CD4-positive, alpha-beta T cell treated with Interleukin-4 for 1 hour (primary cell): ENCODE measurements around the gene NUTM2F.
"Not testable (repeated sequence)": the region's sequence is repeated elsewhere in the genome, so short reads cannot be mapped to it uniquely, and the experiment has no call there.

Source experiments
- DNase-seq, 2 donors: peaks; one replicate each; pipeline ENCODE4 v3.0.0-alpha.2; 2020 to 2022

NUTM2F gene

DNA sequence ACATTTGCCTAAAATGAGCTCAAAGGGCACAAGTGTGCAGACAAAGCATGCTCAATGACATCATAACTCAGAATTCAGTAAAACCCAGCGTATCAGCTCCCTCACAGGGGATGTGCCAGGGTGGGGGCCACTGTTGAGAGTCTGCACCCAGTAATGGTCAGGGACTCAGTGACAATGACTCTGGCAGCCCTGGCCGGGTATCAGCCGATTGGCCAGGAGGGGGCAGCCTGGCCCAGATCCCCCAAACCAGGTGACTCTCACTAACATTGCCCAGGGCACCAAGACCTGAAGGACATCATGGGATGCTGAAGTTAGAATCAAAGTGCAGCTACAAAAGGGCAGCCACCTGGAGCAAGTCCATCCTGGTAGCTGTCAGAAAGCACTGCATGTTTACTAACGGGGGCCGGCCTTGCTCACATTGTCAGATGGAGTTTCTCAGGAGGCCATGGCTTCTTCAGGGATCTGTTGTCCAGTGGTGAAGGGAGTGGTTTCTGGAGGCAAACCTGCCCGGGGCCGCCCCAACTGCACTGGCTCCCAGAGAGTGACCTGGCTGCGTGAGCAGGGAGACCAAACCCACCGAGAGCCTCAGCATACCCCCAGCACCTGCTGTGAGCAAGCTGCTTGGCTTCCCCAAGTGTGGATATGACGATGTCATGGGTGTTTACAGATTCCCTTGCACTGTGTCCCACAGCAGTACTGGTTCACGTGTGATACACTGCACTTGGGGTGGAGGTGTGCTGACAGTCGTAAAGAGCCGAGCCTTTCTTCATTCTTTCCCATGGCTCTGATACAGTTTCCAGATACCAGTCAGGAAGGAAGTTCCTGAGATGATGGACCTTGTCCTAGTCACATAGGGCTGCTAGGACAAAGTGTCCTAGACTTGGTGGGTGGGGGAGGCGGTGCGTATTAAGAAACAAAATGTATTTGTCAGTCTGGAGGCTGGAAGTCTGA, 13.1 kb downstream of the NUTM2F start:
- DNase-seq = not testable (repeated sequence)

DNA sequence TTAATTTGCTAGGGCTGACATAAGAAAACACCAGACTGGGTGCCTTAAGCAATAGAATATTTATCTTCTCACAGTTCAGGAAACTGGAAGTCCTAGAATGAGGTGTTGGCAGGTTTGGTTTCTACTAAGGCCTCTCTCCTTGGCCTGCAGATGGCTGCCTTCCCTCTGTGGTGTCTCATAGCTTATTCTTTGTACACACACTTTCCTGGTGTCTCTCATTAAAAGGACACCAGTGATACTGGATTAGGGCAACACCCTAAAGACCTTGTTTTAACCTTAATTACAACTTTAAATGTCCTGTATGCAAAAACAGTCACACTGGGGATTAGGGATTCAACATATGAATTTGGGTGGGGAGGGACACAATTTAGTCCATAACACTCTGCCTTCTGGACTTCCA, 25.1 kb downstream of the NUTM2F start:
- no peak for DNase-seq

DNA sequence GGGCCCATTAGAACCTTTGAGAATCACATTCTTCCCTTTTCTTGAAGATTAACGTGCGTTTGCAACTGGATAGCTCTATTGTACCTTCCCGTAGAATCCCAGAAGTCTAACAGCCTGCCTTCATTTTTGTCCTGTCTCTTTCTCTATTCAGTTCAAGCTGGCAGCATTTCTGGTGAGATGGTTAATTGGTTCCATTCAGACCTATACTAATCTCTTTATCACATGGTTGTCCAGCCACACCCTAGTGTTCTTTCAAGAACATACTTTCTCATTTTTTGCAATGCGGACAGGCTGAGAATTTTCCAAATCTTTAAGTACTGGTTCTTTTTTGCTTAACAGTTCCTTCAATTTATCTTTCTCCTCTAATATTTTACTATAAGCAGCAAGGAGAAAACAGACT, 26.0 kb downstream of the NUTM2F start:
- no peak for DNase-seq

DNA sequence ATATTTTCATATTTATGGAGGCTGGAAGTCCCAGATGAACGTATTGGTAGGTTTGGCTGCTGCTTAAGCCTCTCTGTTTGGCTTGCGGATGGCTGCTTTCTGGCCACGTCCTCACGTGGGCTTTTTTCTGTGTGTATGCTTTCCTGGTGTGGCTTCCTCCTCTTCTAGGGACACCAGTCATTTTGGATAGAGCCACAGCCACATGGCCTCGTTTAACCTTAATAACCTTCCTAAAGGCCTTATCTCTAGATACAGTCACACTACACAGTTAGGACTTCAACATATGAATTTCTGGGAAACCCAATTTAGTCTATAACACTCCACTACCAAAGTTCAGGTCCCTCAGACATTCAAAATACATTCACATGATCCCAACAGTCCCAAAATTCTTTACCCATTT, 26.9 kb downstream of the NUTM2F start:
- DNase-seq = no peak

DNA sequence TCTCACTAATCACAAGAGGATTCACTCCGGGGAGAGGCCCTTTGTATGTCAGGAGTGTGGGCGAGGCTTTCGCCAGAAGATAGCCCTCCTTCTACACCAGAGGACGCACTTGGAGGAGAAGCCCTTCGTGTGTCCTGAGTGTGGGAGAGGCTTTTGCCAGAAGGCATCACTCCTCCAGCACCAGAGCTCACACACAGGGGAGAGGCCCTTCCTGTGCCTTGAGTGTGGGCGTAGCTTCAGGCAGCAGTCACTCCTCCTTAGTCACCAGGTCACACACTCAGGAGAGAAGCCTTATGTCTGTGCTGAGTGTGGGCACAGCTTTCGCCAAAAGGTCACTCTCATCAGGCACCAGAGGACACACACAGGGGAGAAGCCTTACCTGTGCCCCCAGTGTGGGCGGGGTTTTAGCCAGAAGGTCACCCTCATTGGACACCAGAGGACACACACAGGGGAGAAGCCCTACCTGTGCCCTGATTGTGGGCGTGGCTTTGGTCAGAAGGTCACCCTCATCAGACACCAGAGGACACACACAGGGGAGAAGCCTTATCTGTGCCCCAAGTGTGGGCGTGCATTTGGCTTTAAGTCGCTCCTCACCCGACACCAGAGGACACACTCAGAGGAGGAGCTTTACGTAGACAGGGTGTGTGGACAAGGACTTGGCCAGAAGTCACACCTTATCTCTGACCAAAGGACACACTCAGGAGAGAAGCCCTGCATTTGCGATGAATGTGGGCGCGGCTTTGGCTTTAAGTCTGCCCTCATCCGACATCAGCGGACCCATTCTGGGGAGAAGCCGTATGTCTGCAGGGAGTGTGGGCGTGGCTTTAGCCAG, 27.8 kb downstream of the NUTM2F start:
- DNase-seq = no peak

DNA sequence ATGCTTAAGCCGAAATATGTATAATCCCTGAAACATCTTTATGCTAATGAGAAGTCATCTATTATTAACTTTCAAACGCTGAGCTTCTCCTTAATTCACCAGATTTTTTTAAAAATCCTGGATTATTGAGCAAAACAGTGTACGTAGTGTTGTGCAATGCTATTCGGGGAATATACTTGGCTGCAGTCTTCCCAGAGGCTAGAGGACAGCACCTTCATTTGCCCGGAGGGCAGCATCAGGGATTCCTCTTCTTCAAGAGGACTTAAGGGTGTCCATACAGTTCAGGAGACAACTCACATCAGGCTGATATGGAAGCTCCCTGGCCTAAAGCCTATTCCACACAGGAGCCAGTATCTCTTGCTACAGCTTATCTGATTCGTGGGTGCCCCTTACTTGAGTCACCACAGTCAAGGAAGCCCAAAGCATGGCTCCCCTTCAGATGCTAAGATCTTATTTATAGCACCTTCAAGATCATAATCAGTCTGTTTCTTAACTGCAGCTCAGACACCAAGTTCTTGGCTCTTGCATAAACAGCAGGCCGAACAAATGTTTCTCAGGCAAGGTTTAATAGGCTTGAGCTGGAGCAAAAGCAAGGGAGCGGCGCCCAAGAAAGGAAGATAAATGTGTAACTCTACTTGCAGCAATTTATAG, 29.4 kb downstream of the NUTM2F start:
- DNase-seq = no peak

DNA sequence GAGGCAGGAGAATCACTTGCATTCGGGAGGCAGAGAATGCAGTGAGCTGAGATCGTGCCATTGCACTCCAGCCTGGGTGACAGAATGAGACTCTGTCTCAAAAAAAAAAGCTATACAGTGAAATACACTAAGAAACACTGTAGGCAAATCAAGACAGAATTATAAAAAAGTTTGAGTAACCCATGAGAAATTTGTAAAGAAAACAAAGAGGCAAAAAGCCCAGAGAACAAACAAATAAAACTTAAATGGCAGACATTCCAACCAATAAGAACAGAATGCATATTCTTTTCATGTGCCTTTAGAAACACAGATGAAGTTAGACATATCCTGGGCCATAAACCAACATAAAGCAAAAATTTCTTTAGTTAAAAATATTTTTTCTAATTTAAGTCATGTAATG, 38.8 kb downstream of the NUTM2F start:
- DNase-seq = no peak

DNA sequence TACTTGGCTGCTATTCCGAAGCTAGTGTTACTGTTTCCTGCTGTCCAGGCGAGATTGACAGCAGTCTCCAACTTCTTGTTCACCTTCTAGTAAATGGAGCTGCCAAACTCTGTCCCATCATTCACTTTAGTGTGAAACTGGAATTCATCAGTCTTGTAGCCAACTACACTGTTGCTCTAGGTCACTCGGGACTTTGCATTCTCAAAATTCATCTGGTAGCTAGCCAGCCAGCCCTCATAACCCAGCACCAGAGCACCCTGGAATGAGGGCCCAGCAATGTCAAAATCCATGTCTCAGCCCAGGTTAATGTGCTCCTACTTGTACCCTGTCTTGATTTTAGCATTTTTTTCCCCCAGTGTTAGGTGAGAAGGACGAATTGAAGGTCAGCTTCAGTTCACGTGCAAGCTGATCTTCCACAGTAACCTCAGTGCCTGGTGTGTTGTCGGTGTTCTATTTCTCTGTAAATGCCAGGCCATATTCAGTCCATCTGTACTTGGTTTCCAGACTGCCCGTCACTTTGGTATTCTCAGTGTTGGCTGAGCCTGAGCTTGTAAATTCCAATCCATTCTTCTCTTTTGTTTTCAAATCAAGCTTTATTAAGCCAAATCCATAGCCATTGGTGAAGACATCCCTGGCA, 40.4 kb downstream of the NUTM2F start:
- DNase-seq = no peak

DNA sequence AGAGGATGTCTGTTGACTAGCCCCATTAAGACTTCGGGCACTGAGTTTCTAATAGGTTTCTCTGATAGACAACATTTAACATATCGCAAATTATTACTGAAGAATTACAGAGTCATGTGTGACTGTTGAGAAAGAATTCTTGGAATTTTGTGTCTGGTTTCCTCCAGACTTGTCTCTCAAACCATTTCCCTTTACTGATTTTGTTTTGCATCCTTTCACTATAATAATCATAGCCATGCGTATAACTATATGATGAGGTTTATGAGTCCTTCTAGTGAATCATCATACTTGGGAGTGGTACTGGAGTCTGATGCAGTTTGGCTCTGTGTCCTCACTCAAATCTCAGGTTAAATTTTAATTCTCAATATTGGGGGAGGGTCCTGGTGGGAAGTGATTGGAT, 42.3 kb downstream of the NUTM2F start:
- no peak for DNase-seq

DNA sequence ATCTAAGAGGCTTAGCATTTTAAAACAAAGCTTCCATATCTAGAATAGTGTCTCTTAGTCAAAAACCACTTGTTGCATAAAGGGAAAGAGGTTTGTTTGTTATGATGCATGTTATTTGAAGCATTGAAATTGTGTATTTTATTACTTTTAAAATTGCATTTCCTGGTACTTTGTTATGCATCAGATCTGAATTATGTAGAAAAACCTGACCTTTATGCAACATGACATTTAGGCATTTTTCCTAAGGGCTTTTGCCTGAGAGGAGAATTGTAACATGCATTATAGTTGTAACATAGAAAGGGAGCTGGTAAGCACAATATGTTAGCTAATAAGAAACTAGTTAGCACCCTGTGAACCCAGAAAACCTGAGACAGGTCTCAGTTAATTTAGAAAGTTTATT, 47.3 kb downstream of the NUTM2F start:
- DNase-seq = no peak

DNA sequence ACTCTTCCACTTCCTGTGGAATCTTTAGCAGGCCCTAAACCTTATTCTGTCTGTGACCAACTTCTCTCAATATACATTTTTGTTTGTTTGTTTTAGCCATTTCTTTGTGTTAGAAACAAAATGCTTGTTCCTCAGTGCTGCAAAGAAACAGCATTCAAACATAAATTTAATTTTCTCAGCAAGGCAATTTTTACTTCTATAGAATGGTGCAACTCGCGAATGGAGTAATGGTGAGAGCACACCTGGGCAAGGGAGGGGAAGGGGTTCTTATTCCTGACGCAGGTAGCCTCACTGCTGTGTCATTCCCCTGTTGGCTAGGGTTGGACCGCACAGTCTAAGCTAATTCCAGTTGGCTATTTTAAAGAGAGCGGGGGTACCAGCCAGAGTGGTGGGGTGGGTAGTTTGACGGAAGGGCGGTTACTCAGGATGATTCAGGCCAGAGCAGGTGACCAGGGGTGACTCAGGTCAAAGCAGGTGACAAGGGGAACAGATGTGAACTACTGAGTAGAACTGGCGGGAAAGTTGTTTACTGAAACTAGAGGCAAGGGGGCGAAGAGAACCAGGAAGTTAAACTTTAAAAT, 47.9 kb downstream of the NUTM2F start:
- no peak for DNase-seq

DNA sequence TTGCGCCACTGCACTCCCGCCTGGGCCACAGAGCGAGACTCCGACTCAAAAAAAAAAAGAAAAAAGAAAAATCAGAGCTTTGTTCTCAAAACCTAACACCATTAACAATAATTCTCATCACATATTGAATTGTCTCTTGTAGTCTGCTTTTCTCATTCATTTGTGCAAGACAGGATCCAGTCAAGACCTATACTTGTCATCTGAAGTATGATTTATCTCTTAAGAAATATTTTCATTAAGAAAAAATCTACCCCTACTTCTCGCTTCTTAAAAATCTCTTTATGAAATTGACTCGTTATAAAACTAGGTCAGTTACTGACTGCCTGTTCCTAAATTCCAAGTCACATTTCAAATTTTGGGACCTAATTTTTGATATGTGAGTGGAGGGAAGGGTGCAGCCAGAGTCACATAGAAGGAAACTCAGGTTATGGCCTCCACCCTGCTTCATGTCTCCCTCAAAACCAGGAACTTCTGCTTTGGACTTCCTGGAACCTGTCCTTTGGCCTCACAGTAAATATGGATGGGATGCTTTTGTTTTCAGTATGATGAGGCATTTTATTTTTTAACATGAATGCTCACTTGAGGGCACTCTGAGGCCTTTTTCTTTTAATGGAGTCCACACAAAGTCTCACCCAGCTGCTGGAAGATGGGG, 50.4 kb downstream of the NUTM2F start:
- DNase-seq = no peak

DNA sequence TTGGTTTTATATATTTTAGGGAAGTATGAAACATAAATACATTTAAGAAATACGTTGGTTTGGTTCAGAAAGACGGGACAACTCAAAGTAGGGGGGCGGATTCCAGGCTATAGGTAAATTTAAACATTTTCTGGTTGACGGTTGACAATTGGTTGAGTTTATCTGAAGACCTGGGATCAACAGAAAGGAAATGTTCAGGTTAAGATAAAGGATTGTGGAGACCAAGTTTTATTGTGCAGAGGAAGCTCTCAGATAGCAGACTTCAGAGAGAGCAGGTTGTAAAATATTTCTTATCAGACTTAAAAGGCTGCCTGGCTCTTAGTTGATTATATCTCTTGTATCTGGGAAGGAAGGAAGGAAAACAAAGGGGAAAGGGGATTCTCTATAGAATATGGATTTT, 51.4 kb downstream of the NUTM2F start:
- DNase-seq = not testable (repeated sequence)

DNA sequence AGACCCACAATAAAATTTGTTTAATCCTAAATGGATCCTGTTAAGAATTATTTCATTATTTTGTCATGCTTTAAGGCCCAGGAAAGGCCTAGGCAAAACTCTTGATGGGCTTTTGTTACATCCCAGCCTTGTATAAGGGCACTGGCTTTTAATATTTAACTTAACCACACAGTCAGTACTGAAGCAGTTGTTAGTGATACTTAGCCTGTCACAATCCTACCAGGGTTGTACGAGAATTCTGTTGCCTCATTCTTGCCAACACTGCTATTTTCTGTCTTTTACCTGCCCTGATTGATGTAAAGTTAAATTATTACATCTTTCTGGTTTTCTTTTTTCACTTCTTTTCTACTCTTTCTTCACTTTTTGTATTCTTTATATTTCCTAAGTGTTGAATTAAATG, 58.4 kb downstream of the NUTM2F start:
- DNase-seq = no peak

DNA sequence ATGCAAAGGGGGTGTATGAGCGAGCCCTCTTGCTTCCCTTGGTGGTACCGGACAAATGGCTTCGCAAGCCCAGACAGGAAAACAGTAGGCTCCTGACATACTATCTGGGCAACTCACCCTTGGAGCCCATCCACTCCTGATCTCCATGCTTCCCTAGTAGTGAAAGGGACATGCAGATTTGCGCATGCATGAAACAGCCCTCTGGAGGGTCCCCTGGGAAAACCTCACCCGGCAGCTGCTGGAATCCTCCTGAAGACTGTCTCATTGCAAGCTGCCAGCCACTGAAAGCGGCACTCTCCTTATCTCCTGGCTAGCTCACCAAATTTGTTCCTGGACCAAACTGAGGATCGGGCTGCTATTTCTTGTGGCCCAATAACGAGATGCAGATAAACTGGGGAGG, 59.2 kb downstream of the NUTM2F start:
- DNase-seq = no peak
